Adrenal gland (tissue), 12 donors: ENCODE results near the gene SIDT1. TPM values are rescaled to one million over a fixed set of nuclear protein-coding genes. Genes with fewer than 3 reads are reported as not detected.

Source experiments
- DNase-seq, 7 donors: peaks; one replicate each; pipeline ENCODE4 v3.0.0-alpha.2; 2019 to 2020
- H3K27ac ChIP-seq, 5 donors: fragments of 200-600 bp; sonication (generic) in 4 of 5; 1 replicate in 3 of 5; 2 replicates in 2 of 5; pipeline versions ENCODE4 v1.5.1 to v1.8.0; 2016 to 2020; ENCODE audit warnings: mild to moderate bottlenecking in 1 of 5
- H3K27me3 ChIP-seq: fragments of 200-600 bp; 2 replicates; pipeline ENCODE4 v1.8.0; 2021
- H3K36me3 ChIP-seq, 2 donors: fragments of 200-600 bp; replicated peaks in 1 of 2; 1 replicate in 1 of 2; 2 replicates in 1 of 2; pipeline versions ENCODE4 v1.5.1 to v1.8.0; 2018 to 2022
- H3K4me1 ChIP-seq, 2 donors: fragments of 200-600 bp; replicated peaks in 1 of 2; 1 replicate in 1 of 2; 2 replicates in 1 of 2; pipeline versions ENCODE4 v1.5.1 to v1.8.0; 2018 to 2021
- H3K4me3 ChIP-seq, 4 donors: fragments of 200-600 bp; sonication (generic) in 3 of 4; one replicate each; pipeline ENCODE4 v1.5.1; 2016 to 2018
- H3K9me3 ChIP-seq, 3 donors: fragments of 200-600 bp; sonication (generic) in 1 of 3; replicated peaks in 1 of 3; 1 replicate in 2 of 3; 2 replicates in 1 of 3; pipeline versions ENCODE4 v1.5.1 to v1.8.0; 2016 to 2021
- CTCF ChIP-seq, 6 experiments: fragments of 450-650 bp in 4 of 6; fragments of 200-600 bp in 2 of 6; sonication (generic) in 1 of 6; IDR thresholded peaks; 1 replicate in 5 of 6; 2 replicates in 1 of 6; pipeline versions ENCODE4 v1.5.1 to v1.8.0; 2016 to 2021; ENCODE audit warnings: antibody characterized with exemption in 6 of 6, mild to moderate bottlenecking in 2 of 6, moderate library complexity in 1 of 6
- POLR2A ChIP-seq, 2 donors: fragments of 450-650 bp; IDR thresholded peaks; one replicate each; pipeline ENCODE4 v1.6.1; 2017; ENCODE audit warnings: antibody characterized with exemption in 2 of 2, mild to moderate bottlenecking in 2 of 2, moderate library complexity in 1 of 2
- WGBS, 4 donors: extraction: QIAGEN DNeasy Blood & Tissue Kit in 2 of 4; methylation state at CpG; one replicate each; pipeline versions ENCODE4 v1.1.5 to v1.1.7; 2013 to 2017; 5-methylcytosine and 5-hydroxymethylcytosine counted together
- intact Hi-C, 2 donors: fragments of 100-400 bp; cut with DNase I; formaldehyde crosslinking; loops; one replicate each; pipeline versions ENCODE4 v1.14.1 to v1.15.0; 2022 to 2023
- polyA plus RNA-seq, 3 donors: library from polyadenylated mRNA; stranded (reverse); fragments of 200-250 nt in 2 of 3; fragments of 350-450 nt in 1 of 3; fragmentation: Illumina TruSeq in 1 of 3; extraction: RNeasy Lipid Tissue Mini Kit (QIAGEN cat#74804) in 1 of 3; gene quantifications; one replicate each; pipeline ENCODE4 v1.2.3, GENCODE V29; 2013 to 2014
- total RNA-seq, 9 donors: library from RNA; depleted of rRNA in 4 of 9; stranded (reverse); fragments of >200 nt in 4 of 9; fragments of 120-200 nt in 1 of 9; fragmentation: NEBNext Ultra II Directional in 1 of 9; extraction: Animal tissue kit (Norgen Biotek cat#: 25700) in 1 of 9; gene quantifications; one replicate each; pipeline versions ENCODE4 v1.1.0 to v1.2.4, GENCODE V29; 2013 to 2023
- donor health status: healthy with polysubstance abuse.
- donor health status: Bipolar disorder and iron deficiency.
- donor health status: DM: yes; HTN: yes; CAD: no.
- donor health status: DM: no; HTN: no; CAD: no.
- donor health status: DM: no; HTN: no; CAD: no.
- donor health status: DM: yes; HTN: yes; CAD: no.

The SIDT1 gene
- total and polyA plus RNA-seq, 12 donors: 0.18 to 3.6 (median 2.3) TPM

- H3K27me3 ChIP-seq: no peaks in the 10 kb centered on the region
- H3K36me3 ChIP-seq: no peaks in the 10 kb centered on the region
- no peak overlapping the region for H3K27ac ChIP-seq
- no peak for TF ChIP-seq CTCF (IDR thresholded peaks at IDR 0.05)
- TF ChIP-seq POLR2A (IDR thresholded peaks at IDR 0.05): no peak
- no peak overlapping the region for H3K4me3 ChIP-seq
- 43 to 75% (median 57%) methylated on average over 4 of the region's 4 CpGs for WGBS, 4 donors
- no peak for DNase-seq
- no peaks in the 10 kb centered on the region for H3K9me3 ChIP-seq
- no peaks in the 10 kb centered on the region for H3K4me1 ChIP-seq
- intact Hi-C loops: no loop called here
Measured at GRCh38 chr3:113507501-113508067, 24.8 kb upstream of the SIDT1 start.

- Histone ChIP-seq H3K9me3 (no peaks in the 10 kb centered on the region), H3K4me3 (no peak overlapping the region), H3K36me3 (no peaks in the 10 kb centered on the region), H3K27ac (no peak overlapping the region), H3K4me1 (peaks cover 0 to 6% of the 10 kb centered on the region in 2 donors), H3K27me3 (no peaks in the 10 kb centered on the region)
- DNase-seq: no peak
- WGBS, 4 donors: 0 to 100% (median 53%) methylated on average over 1 of the region's 1 CpG
- intact Hi-C loops: no loop called here
- TF ChIP-seq POLR2A (IDR thresholded peaks at IDR 0.05): no peak
- no peak for TF ChIP-seq CTCF (IDR thresholded peaks at IDR 0.05)
Measured at GRCh38 chr3:113508966-113509365, 23.4 kb upstream of the SIDT1 start.

GRCh38 chr3:113514265-113514769 lies 18.0 kb upstream of the SIDT1 start:
- WGBS, 4 donors: 0 to 1% (median 0%) methylated on average over 6 to 9 of the region's 9 CpGs
- no peak for DNase-seq
- Histone ChIP-seq H3K27me3 (no peaks in the 10 kb centered on the region), H3K36me3 (no peaks in the 10 kb centered on the region), H3K4me1 (peaks cover 0 to 9% of the 10 kb centered on the region in 2 donors), H3K4me3 (peak overlapping the region; percentile 35 to 93 (median 88)), H3K9me3 (no peaks in the 10 kb centered on the region), H3K27ac (peak overlapping the region; percentile 73 to 96 (median 91))
- intact Hi-C loops: no loop called here
- TF ChIP-seq POLR2A (IDR thresholded peaks at IDR 0.05) (no peak), CTCF (IDR thresholded peaks at IDR 0.05) (no peak)

- Histone ChIP-seq H3K9me3 (no peaks in the 10 kb centered on the region), H3K4me3 (peak overlapping the region in 1 of 4 donors; percentile 90), H3K36me3 (no peaks in the 10 kb centered on the region), H3K4me1 (peaks cover 0 to 9% of the 10 kb centered on the region in 2 donors), H3K27me3 (no peaks in the 10 kb centered on the region), H3K27ac (no peak overlapping the region)
- no peak for DNase-seq
- TF ChIP-seq POLR2A (IDR thresholded peaks at IDR 0.05) (no peak), CTCF (IDR thresholded peaks at IDR 0.05) (no peak)
- 32 to 46% (median 39%) methylated on average over 5 of the region's 5 CpGs for WGBS, 4 donors
- intact Hi-C loops: no loop called here
Measured at GRCh38 chr3:113516115-113516505, 16.2 kb upstream of the SIDT1 start.
